ENCODE data around the gene DFFA.

The DFFA gene

GRCh38 chr1:10449751-10450150, 22.6 kb downstream of the DFFA start, which contains the start of gene CORT:
Gene CORT (plus strand): TSS chr1:10450031. CDS start chr1:10450224, 193 bp downstream.
- no peak for ATAC-seq (ENCODE audit: low read depth)
- DNase-seq (ENCODE audit: low spot score), result no peak
- Histone ChIP-seq H3K27ac (ENCODE audit: poor library complexity, severe bottlenecking) (no peak within 1 kb of the TSS), H3K9me3 (ENCODE audit: severe bottlenecking) (no peaks in the 10 kb centered on the region), H3K27me3 (ENCODE audit: insufficient read depth, poor library complexity, severe bottlenecking) (no peaks in the 10 kb centered on the region), H3K4me1 (ENCODE audit: insufficient read depth, poor library complexity, severe bottlenecking) (no peaks in the 10 kb centered on the region), H3K4me3 (ENCODE audit: severe bottlenecking) (no peak within 1 kb of the TSS), H3K36me3 (ENCODE audit: low read depth) (peaks cover 9% of the 10 kb centered on the region)
- no peak for TF ChIP-seq CTCF (IDR thresholded peaks at IDR 0.05; ENCODE audit: poor library complexity, severe bottlenecking)

GRCh38 chr1:10446790-10447422, 25.4 kb downstream of the DFFA start:
- no peak for TF ChIP-seq CTCF (IDR thresholded peaks at IDR 0.05; ENCODE audit: poor library complexity, severe bottlenecking)
- no peak for ATAC-seq (ENCODE audit: low read depth)

GRCh38 chr1:10444795-10445397, 27.4 kb downstream of the DFFA start:
- no peaks in the 10 kb centered on the region for H3K27me3 ChIP-seq (ENCODE audit: insufficient read depth, poor library complexity, severe bottlenecking)
- no peaks in the 10 kb centered on the region for H3K9me3 ChIP-seq (ENCODE audit: severe bottlenecking)
- H3K4me1 ChIP-seq (ENCODE audit: insufficient read depth, poor library complexity, severe bottlenecking), result no peaks in the 10 kb centered on the region
- no peak for TF ChIP-seq CTCF (IDR thresholded peaks at IDR 0.05; ENCODE audit: poor library complexity, severe bottlenecking)
- ATAC-seq (ENCODE audit: low read depth), result peak; percentile 35; the same call in 2 of the 3 replicates
- no peak overlapping the region for H3K4me3 ChIP-seq (ENCODE audit: severe bottlenecking)
- peaks cover 14% of the 10 kb centered on the region for H3K36me3 ChIP-seq (ENCODE audit: low read depth)
- DNase-seq (ENCODE audit: low spot score), result no peak
- no peak overlapping the region for H3K27ac ChIP-seq (ENCODE audit: poor library complexity, severe bottlenecking)

More at GRCh38 chr1:10446790-10447422, 25.4 kb downstream of the DFFA start:
- Histone ChIP-seq H3K27ac (ENCODE audit: poor library complexity, severe bottlenecking) (no peak overlapping the region), H3K4me1 (ENCODE audit: insufficient read depth, poor library complexity, severe bottlenecking) (no peaks in the 10 kb centered on the region), H3K9me3 (ENCODE audit: severe bottlenecking) (no peaks in the 10 kb centered on the region), H3K36me3 (ENCODE audit: low read depth) (peaks cover 12% of the 10 kb centered on the region), H3K4me3 (ENCODE audit: severe bottlenecking) (no peak overlapping the region), H3K27me3 (ENCODE audit: insufficient read depth, poor library complexity, severe bottlenecking) (no peaks in the 10 kb centered on the region)
- DNase-seq (ENCODE audit: low spot score), result no peak

- DNase-seq (ENCODE audit: low spot score), result no peak
- Histone ChIP-seq H3K27ac (ENCODE audit: poor library complexity, severe bottlenecking) (no peak overlapping the region), H3K36me3 (ENCODE audit: low read depth) (peaks cover 14% of the 10 kb centered on the region), H3K4me3 (ENCODE audit: severe bottlenecking) (no peak overlapping the region), H3K9me3 (ENCODE audit: severe bottlenecking) (no peaks in the 10 kb centered on the region), H3K4me1 (ENCODE audit: insufficient read depth, poor library complexity, severe bottlenecking) (no peaks in the 10 kb centered on the region), H3K27me3 (ENCODE audit: insufficient read depth, poor library complexity, severe bottlenecking) (no peaks in the 10 kb centered on the region)
- no peak for ATAC-seq (ENCODE audit: low read depth)
- TF ChIP-seq CTCF (IDR thresholded peaks at IDR 0.05; ENCODE audit: poor library complexity, severe bottlenecking), result no peak
Observed at GRCh38 chr1:10444248-10444647, 28.1 kb downstream of the DFFA start.

GRCh38 chr1:10440794-10441193, 31.5 kb downstream of the DFFA start:
- H3K9me3 ChIP-seq (ENCODE audit: severe bottlenecking), result no peaks in the 10 kb centered on the region
- H3K36me3 ChIP-seq (ENCODE audit: low read depth), result peaks cover 14% of the 10 kb centered on the region
- DNase-seq (ENCODE audit: low spot score) (no peak), ATAC-seq (ENCODE audit: low read depth) (no peak)
- H3K27ac ChIP-seq (ENCODE audit: poor library complexity, severe bottlenecking), result no peak overlapping the region
- H3K27me3 ChIP-seq (ENCODE audit: insufficient read depth, poor library complexity, severe bottlenecking), result no peaks in the 10 kb centered on the region
- no peaks in the 10 kb centered on the region for H3K4me1 ChIP-seq (ENCODE audit: insufficient read depth, poor library complexity, severe bottlenecking)
- no peak for TF ChIP-seq CTCF (IDR thresholded peaks at IDR 0.05; ENCODE audit: poor library complexity, severe bottlenecking)
- no peak overlapping the region for H3K4me3 ChIP-seq (ENCODE audit: severe bottlenecking)
